OCI-LY1 (cell line): ENCODE results near the gene PTPRS.

Experiments
- H2AFZ ChIP-seq: fragments of 200-600 bp; sonication (generic), shearing (Covaris generic); 2 replicates; pipeline ENCODE4 v1.6.0; 2014; ENCODE audit warnings: antibody characterized with exemption, mild to moderate bottlenecking, low read length
- H3F3A ChIP-seq: fragments of 200-600 bp; sonication (generic), shearing (Covaris generic); 2 replicates; pipeline ENCODE4 v1.6.0; 2014; ENCODE audit warnings: mild to moderate bottlenecking, antibody characterized with exemption, low read length, moderate library complexity; ENCODE audit not compliant: insufficient read depth
- H3K27ac ChIP-seq: fragments of 200-600 bp; sonication (generic); 2 replicates; pipeline ENCODE4 v1.5.1; 2014; ENCODE audit warnings: low read length, mixed run types, mild to moderate bottlenecking, low read depth; ENCODE audit not compliant: poor library complexity, severe bottlenecking
- H3K27me3 ChIP-seq: fragments of 200-600 bp; sonication (generic); 2 replicates; pipeline ENCODE4 v1.6.0; 2014; ENCODE audit warnings: antibody characterized with exemption, mild to moderate bottlenecking, low read length, moderate library complexity; ENCODE audit not compliant: insufficient read depth
- H3K36me3 ChIP-seq: fragments of 200-600 bp; sonication (generic); 2 replicates; pipeline ENCODE4 v1.6.1; 2014; ENCODE audit warnings: mild to moderate bottlenecking, antibody characterized with exemption, low read length, moderate library complexity, mixed read lengths; ENCODE audit not compliant: insufficient read depth
- H3K4me1 ChIP-seq: fragments of 200-600 bp; sonication (generic); 2 replicates; pipeline ENCODE4 v1.5.1; 2014; ENCODE audit warnings: mild to moderate bottlenecking, low read length, moderate library complexity; ENCODE audit not compliant: insufficient read depth, severe bottlenecking
- H3K4me2 ChIP-seq: fragments of 200-600 bp; sonication (generic), shearing (Covaris generic); 2 replicates; pipeline ENCODE4 v1.6.1; 2014; ENCODE audit warnings: low read length
- H3K4me3 ChIP-seq: fragments of 200-600 bp; sonication (generic); 2 replicates; pipeline ENCODE4 v1.5.1; 2014; ENCODE audit warnings: low read length, low read depth, mild to moderate bottlenecking, mixed read lengths; ENCODE audit not compliant: poor library complexity, severe bottlenecking
- H3K79me2 ChIP-seq: fragments of 200-600 bp; shearing (Covaris generic); 2 replicates; pipeline ENCODE4 v1.6.1; 2016; ENCODE audit warnings: mixed run types, low read length, mixed read lengths; ENCODE audit not compliant: insufficient read depth
- H3K9ac ChIP-seq: fragments of 200-600 bp; sonication (generic), shearing (Covaris generic); 2 replicates; pipeline ENCODE4 v1.6.1; 2014; ENCODE audit warnings: mild to moderate bottlenecking, low read length, mixed read lengths
- H3K9me2 ChIP-seq: fragments of 200-600 bp; sonication (generic), shearing (Covaris generic); 2 replicates; pipeline ENCODE4 v1.6.1; 2014; ENCODE audit warnings: low read depth, mild to moderate bottlenecking, low read length, mixed read lengths
- H3K9me3 ChIP-seq: fragments of 200-600 bp; shearing (Covaris generic); 2 replicates; pipeline ENCODE4 v1.6.1; 2014; ENCODE audit warnings: low read length, mixed read lengths
- H4K20me1 ChIP-seq: fragments of 200-600 bp; sonication (generic), shearing (Covaris generic); 2 replicates; pipeline ENCODE4 v1.6.0; 2016; ENCODE audit warnings: mild to moderate bottlenecking, low read length; ENCODE audit not compliant: insufficient read depth
- EZH2 ChIP-seq: fragments of 200-600 bp; sonication (generic), shearing (Covaris generic); IDR thresholded peaks from 2 replicates; pipeline ENCODE4 v1.8.0; 2017; ENCODE audit warnings: borderline replicate concordance, mixed run types, mild to moderate bottlenecking, antibody characterized with exemption, low read length, moderate library complexity, mixed read lengths
- TF ChIP-seq, protein P1 (sequence below): fragments of 200-600 bp; sonication (generic), shearing (Covaris generic); IDR thresholded peaks from 2 replicates; pipeline ENCODE4 v1.5.1; 2017; ENCODE audit warnings: mild to moderate bottlenecking, antibody characterized with exemption, low read length, moderate library complexity, mixed read lengths

The PTPRS gene

DNA sequence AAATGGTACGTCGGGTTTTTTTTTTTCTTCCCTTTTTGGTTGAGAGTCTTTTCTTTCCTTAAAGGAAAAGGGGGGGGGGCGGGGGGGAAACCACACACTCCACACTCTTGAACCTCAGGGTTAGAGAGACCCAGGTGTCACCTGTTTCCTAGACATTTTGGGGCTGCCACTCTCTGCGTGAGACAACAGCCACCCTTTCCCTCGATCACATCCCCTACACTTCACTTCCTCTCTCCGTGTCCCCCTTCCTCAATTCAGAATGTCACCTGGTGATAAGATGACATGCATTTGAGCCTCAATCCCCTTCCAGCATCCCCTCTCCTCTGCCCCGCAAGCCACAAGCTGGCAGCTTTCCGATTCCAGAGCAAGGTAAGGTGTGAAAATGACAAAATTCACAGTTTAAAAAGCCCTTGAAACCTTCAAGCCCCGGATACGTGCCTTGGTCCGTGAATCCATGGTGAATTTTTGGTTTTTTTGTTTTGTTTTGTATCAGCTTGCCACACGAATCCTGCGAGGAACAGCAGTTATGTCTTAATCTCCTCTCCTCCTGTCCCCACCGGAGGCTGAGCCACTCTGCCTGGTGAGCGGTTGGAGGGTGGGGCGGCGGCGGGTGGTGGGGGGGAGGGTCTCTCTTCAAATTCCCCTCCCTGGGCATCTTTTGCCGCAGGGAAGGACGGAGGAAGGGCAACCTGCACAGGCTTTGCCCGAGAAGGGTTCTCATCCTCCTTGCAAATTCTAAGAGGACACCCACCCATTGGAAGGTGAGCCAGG is 4.2 kb downstream of the PTPRS start:
- Histone ChIP-seq H3K4me3 (no peak overlapping the region), H3K4me2 (no peak overlapping the region), H3K9me2 (no peaks in the 10 kb centered on the region), H3K4me1 (no peaks in the 10 kb centered on the region), H2AFZ (no peak overlapping the region), H3K9me3 (no peaks in the 10 kb centered on the region), H3F3A (no peaks in the 10 kb centered on the region), H3K9ac (no peak overlapping the region), H4K20me1 (no peaks in the 10 kb centered on the region), H3K27me3 (no peaks in the 10 kb centered on the region; the same call in 1 of the 2 replicates), H3K36me3 (no peaks in the 10 kb centered on the region), H3K79me2 (no peaks in the 10 kb centered on the region), H3K27ac (no peak overlapping the region)
- TF ChIP-seq, protein P1, sequence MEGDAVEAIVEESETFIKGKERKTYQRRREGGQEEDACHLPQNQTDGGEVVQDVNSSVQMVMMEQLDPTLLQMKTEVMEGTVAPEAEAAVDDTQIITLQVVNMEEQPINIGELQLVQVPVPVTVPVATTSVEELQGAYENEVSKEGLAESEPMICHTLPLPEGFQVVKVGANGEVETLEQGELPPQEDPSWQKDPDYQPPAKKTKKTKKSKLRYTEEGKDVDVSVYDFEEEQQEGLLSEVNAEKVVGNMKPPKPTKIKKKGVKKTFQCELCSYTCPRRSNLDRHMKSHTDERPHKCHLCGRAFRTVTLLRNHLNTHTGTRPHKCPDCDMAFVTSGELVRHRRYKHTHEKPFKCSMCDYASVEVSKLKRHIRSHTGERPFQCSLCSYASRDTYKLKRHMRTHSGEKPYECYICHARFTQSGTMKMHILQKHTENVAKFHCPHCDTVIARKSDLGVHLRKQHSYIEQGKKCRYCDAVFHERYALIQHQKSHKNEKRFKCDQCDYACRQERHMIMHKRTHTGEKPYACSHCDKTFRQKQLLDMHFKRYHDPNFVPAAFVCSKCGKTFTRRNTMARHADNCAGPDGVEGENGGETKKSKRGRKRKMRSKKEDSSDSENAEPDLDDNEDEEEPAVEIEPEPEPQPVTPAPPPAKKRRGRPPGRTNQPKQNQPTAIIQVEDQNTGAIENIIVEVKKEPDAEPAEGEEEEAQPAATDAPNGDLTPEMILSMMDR, result no peak
- no peak for TF ChIP-seq EZH2

DNA sequence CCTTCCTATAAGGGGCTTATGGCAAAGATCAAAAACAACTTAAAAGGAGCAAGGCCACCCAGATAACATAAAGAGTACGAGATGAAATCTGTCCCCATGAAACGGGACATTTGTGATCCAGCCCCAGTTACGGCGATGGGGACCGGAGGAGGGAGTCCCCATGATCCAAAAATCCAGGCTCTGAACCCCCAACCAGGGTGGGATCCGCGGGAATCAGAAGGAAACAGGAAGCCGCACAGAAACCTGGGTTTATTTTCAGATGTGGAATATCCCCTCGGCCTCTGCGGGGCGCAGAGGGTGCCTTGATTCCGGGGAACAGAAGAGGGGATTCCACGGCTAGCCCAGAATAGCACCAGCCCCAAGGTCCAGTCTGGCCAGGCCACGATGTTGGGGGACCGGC is 5.0 kb downstream of the PTPRS start:
- H3F3A ChIP-seq, result no peaks in the 10 kb centered on the region
- H3K27ac ChIP-seq, result no peak overlapping the region
- no peaks in the 10 kb centered on the region for H3K9me3 ChIP-seq
- no peaks in the 10 kb centered on the region; the same call in none of the 2 replicates for H3K27me3 ChIP-seq
- H3K79me2 ChIP-seq, result no peaks in the 10 kb centered on the region
- H3K4me3 ChIP-seq, result no peak overlapping the region
- H4K20me1 ChIP-seq, result no peaks in the 10 kb centered on the region
- H3K9ac ChIP-seq, result no peak overlapping the region
- no peaks in the 10 kb centered on the region for H3K9me2 ChIP-seq
- no peaks in the 10 kb centered on the region for H3K4me1 ChIP-seq
- no peaks in the 10 kb centered on the region for H3K36me3 ChIP-seq
- TF ChIP-seq EZH2, result no peak
- TF ChIP-seq, protein P1, result no peak
- H3K4me2 ChIP-seq, result no peak overlapping the region
- H2AFZ ChIP-seq, result no peak overlapping the region

DNA sequence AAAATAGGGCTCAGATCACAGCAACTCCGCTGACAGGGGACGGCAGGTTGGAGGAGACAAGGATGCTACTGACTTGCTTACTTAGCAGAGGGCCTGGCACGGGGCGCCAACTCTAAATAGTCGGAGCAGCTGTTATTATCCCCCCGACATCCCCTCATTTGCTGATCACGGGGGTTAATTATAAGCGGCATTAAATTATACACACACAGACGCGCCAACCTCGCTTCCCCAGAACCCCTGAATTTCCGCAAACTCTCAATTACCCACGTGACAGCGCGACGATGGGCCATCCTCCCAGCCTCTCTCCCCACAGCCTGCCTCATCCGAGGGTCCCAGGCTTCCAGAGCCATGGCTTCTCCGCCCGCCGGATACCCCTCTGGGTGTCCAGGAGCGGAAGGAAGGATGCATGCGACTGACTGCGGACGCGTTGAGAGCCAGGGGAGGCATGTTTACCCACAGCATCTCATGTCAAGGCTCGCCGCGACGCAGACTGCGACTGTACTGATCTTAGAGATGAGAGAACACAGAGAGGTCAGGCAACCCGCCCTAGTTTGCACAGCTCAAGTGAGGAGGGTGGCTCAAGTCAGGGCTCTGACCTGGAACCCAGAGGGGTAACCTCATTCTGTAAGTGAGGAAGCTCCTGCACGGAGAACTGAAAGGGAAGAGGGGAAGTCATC is 5.7 kb downstream of the PTPRS start:
- no peaks in the 10 kb centered on the region for H3K9me2 ChIP-seq
- H4K20me1 ChIP-seq, result no peaks in the 10 kb centered on the region
- no peak overlapping the region for H3K4me2 ChIP-seq
- H3K9ac ChIP-seq, result no peak overlapping the region
- H3K36me3 ChIP-seq, result no peaks in the 10 kb centered on the region
- H3K27ac ChIP-seq, result no peak overlapping the region
- no peaks in the 10 kb centered on the region for H3K9me3 ChIP-seq
- H3K27me3 ChIP-seq, result no peaks in the 10 kb centered on the region; the same call in none of the 2 replicates
- H2AFZ ChIP-seq, result no peak overlapping the region
- H3F3A ChIP-seq, result no peaks in the 10 kb centered on the region
- TF ChIP-seq EZH2, result no peak
- TF ChIP-seq, protein P1, result no peak
- H3K79me2 ChIP-seq, result no peaks in the 10 kb centered on the region
- no peaks in the 10 kb centered on the region for H3K4me1 ChIP-seq
- no peak overlapping the region for H3K4me3 ChIP-seq
